ENCODE results near the gene PPIF.

PPIF gene

GRCh38 chr10:79376078-79376628 is 28.9 kb downstream of the PPIF start:
- no peak for DNase-seq

GRCh38 chr10:79376751-79377556 is 29.7 kb downstream of the PPIF start:
- no peak for DNase-seq

GRCh38 chr10:79377557-79378382 is 30.5 kb downstream of the PPIF start:
- DNase-seq = no peak

GRCh38 chr10:79378383-79378646 is 31.0 kb downstream of the PPIF start:
- no peak for DNase-seq

- DNase-seq = no peak
These were observed 31.6 kb downstream of the PPIF start for GRCh38 chr10:79378647-79379511.

- DNase-seq = no peak
These were observed 32.3 kb downstream of the PPIF start for GRCh38 chr10:79379512-79380124.

GRCh38 chr10:79380125-79380945 is 33.1 kb downstream of the PPIF start:
- DNase-seq = no peak

- no peak for DNase-seq
These were observed 33.9 kb downstream of the PPIF start for GRCh38 chr10:79380946-79381721.

- no peak for DNase-seq
These were observed 34.5 kb downstream of the PPIF start for GRCh38 chr10:79381804-79382221.

- DNase-seq = no peak
These were observed 35.2 kb downstream of the PPIF start for GRCh38 chr10:79382491-79382941.

GRCh38 chr10:79383974-79384606 is 36.8 kb downstream of the PPIF start:
- no peak for DNase-seq

- no peak for DNase-seq
These were observed 37.6 kb downstream of the PPIF start for GRCh38 chr10:79384773-79385391.

- no peak for DNase-seq
These were observed 38.1 kb downstream of the PPIF start for GRCh38 chr10:79385392-79385795.

GRCh38 chr10:79385804-79386531 is 38.7 kb downstream of the PPIF start:
- no peak for DNase-seq

GRCh38 chr10:79386637-79387465 is 39.6 kb downstream of the PPIF start:
- no peak for DNase-seq

GRCh38 chr10:79387466-79387973 is 40.3 kb downstream of the PPIF start:
- no peak for DNase-seq

GRCh38 chr10:79387974-79388850 is 40.9 kb downstream of the PPIF start:
- no peak for DNase-seq
